Natural killer cell (primary cell): ENCODE measurements around the gene UGT1A8. TPM values are rescaled to one million over a fixed set of nuclear protein-coding genes. Genes with fewer than 3 reads are reported as not detected.

Experiments used
- ATAC-seq, 3 donors: fragments of 150-1000 bp in 2 of 3; fragments of 200-7000 bp in 1 of 3; cut with Tn5 transposase; 1 replicate in 1 of 3; 2 replicates in 2 of 3; pipeline ENCODE4 v1.10.0; 2021; ENCODE audit warnings: mild to moderate bottlenecking in 2 of 3, moderate library complexity in 2 of 3
- DNase-seq, 2 donors: peaks; one replicate each; pipeline versions ENCODE4 v3.0.0 to v3.0.0-alpha.2; 2013 to 2021; ENCODE audit warnings: mixed read lengths in 1 of 2
- H3K27ac ChIP-seq: one replicate; pipeline ENCODE4 v1.5.1; 2013; ENCODE audit warnings: mild to moderate bottlenecking, low read length
- H3K27me3 ChIP-seq: one replicate; pipeline ENCODE4 v1.6.1; 2013; ENCODE audit warnings: low read length; ENCODE audit not compliant: control insufficient read depth, insufficient read depth
- H3K36me3 ChIP-seq: one replicate; pipeline ENCODE4 v1.6.1; 2013; ENCODE audit warnings: low read length; ENCODE audit not compliant: control insufficient read depth, insufficient read depth
- H3K4me1 ChIP-seq: one replicate; pipeline ENCODE4 v1.6.1; 2013; ENCODE audit warnings: low read length; ENCODE audit not compliant: control insufficient read depth, insufficient read depth
- H3K4me3 ChIP-seq: one replicate; pipeline ENCODE4 v1.5.1; 2013; ENCODE audit warnings: low read length
- H3K9me3 ChIP-seq: one replicate; pipeline ENCODE4 v1.6.1; 2013; ENCODE audit warnings: low read length; ENCODE audit not compliant: control insufficient read depth, insufficient read depth
- H3K27ac Mint-ChIP-seq, 2 donors: one replicate each; pipeline ENCODE4 v1.8.0; 2022; ENCODE audit warnings: mild to moderate bottlenecking in 2 of 2, mixed read lengths in 2 of 2, moderate library complexity in 1 of 2
- H3K27me3 Mint-ChIP-seq, 2 donors: one replicate each; pipeline ENCODE4 v1.8.0; 2022; ENCODE audit warnings: low read depth in 2 of 2, mixed read lengths in 2 of 2
- H3K36me3 Mint-ChIP-seq: one replicate; pipeline ENCODE4 v1.8.0; 2022; ENCODE audit warnings: mixed read lengths
- H3K4me1 Mint-ChIP-seq, 2 donors: one replicate each; pipeline ENCODE4 v1.8.0; 2022; ENCODE audit warnings: mixed read lengths in 2 of 2
- H3K4me3 Mint-ChIP-seq: one replicate; pipeline ENCODE4 v1.8.0; 2022; ENCODE audit warnings: mild to moderate bottlenecking, moderate library complexity, mixed read lengths
- H3K9me3 Mint-ChIP-seq, 2 donors: one replicate each; pipeline ENCODE4 v1.8.0; 2022; ENCODE audit warnings: mixed read lengths in 2 of 2
- WGBS: methylation state at CpG from one replicate; pipeline ENCODE4 v1.1.7; 2013; ENCODE audit warnings: missing lambda C conversion rate; ENCODE audit not compliant: insufficient coverage; 5-methylcytosine and 5-hydroxymethylcytosine counted together
- intact Hi-C: fragments of 100-400 bp; cut with micrococcal nuclease; formaldehyde crosslinking; loops from one replicate; pipeline ENCODE4 v1.14.2; 2022
- total RNA-seq, 4 donors: library from RNA; stranded (reverse); fragments of 120-200 nt in 1 of 4; gene quantifications; one replicate each; pipeline versions ENCODE4 v1.2.3 to v1.2.4, GENCODE V29; 2013 to 2022
- TF ChIP-seq, protein P1 (sequence below): fragments of 200-600 bp; IDR thresholded peaks from one replicate; pipeline ENCODE4 v1.8.0; 2022; ENCODE audit warnings: antibody characterized with exemption

Gene UGT1A8
- total RNA-seq, 3 donors from 2014 or later (not counting 1 experiment from before 2014, with no cell fraction given) = not detected

- H3K4me3 ChIP-seq = no peak within 1 kb of the TSS
- Mint-ChIP-seq H3K27ac (no peak within 1 kb of the TSS), H3K36me3 (no peaks in the 10 kb centered on the region), H3K4me1 (no peaks in the 10 kb centered on the region), H3K27me3 (peaks cover 18 to 44% of the 10 kb centered on the region in 2 donors), H3K9me3 (no peaks in the 10 kb centered on the region), H3K4me3 (no peak within 1 kb of the TSS)
- no peaks in the 10 kb centered on the region for H3K9me3 ChIP-seq
- DNase-seq = no peak
- WGBS = 91% methylated on average over 5 of the region's 5 CpGs
- ATAC-seq = no peak
- TF ChIP-seq, protein P1, sequence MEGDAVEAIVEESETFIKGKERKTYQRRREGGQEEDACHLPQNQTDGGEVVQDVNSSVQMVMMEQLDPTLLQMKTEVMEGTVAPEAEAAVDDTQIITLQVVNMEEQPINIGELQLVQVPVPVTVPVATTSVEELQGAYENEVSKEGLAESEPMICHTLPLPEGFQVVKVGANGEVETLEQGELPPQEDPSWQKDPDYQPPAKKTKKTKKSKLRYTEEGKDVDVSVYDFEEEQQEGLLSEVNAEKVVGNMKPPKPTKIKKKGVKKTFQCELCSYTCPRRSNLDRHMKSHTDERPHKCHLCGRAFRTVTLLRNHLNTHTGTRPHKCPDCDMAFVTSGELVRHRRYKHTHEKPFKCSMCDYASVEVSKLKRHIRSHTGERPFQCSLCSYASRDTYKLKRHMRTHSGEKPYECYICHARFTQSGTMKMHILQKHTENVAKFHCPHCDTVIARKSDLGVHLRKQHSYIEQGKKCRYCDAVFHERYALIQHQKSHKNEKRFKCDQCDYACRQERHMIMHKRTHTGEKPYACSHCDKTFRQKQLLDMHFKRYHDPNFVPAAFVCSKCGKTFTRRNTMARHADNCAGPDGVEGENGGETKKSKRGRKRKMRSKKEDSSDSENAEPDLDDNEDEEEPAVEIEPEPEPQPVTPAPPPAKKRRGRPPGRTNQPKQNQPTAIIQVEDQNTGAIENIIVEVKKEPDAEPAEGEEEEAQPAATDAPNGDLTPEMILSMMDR = no peak
- intact Hi-C loops = no loop called here
- H3K27ac ChIP-seq = no peak within 1 kb of the TSS
- H3K36me3 ChIP-seq = no peaks in the 10 kb centered on the region
- no peaks in the 10 kb centered on the region for H3K4me1 ChIP-seq
- no peaks in the 10 kb centered on the region for H3K27me3 ChIP-seq
Measured at GRCh38 chr2:233671290-233672161, 54.1 kb downstream of the UGT1A8 start, which contains the start of gene UGT1A9. Gene UGT1A9 (plus strand): TSS chr2:233671898. CDS start chr2:233671935, 37 bp downstream.

DNA sequence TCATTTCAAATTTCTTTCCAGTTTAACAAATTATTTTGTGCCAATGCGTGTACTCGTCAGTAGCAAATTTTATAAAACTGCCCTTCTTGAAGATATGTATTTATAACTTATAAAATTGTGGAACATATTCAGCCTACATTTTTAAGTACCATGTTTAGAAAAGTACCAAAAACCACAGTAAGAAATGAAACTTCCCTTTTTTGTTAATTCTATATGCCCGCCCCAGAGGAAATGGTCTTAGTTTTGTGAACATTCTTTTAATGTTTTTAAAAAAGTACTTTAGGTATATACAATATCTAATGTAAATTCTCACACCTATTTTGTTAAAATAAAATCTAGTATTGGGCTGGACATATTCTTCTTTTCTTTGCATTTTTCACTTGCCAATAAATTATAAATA, 55.5 kb downstream of the UGT1A8 start:
- no peaks in the 10 kb centered on the region for H3K4me1 ChIP-seq
- H3K4me3 Mint-ChIP-seq = no peak overlapping the region
- H3K9me3 ChIP-seq = no peaks in the 10 kb centered on the region
- H3K27me3 Mint-ChIP-seq = peaks cover 19 to 51% of the 10 kb centered on the region in 2 donors
- no CpG with 5 or more reads among the region's 3 CpGs for WGBS
- intact Hi-C loops = no loop called here
- no peaks in the 10 kb centered on the region for H3K4me1 Mint-ChIP-seq
- H3K36me3 ChIP-seq = no peaks in the 10 kb centered on the region
- no peaks in the 10 kb centered on the region for H3K36me3 Mint-ChIP-seq
- DNase-seq = no peak
- no peak overlapping the region for H3K4me3 ChIP-seq
- no peak overlapping the region for H3K27ac Mint-ChIP-seq
- no peaks in the 10 kb centered on the region for H3K9me3 Mint-ChIP-seq
- H3K27ac ChIP-seq = no peak overlapping the region
- H3K27me3 ChIP-seq = no peaks in the 10 kb centered on the region
- TF ChIP-seq, protein P1 = no peak
- no peak for ATAC-seq

GRCh38 chr2:233673896-233674295, 56.5 kb downstream of the UGT1A8 start:
- Mint-ChIP-seq H3K4me1 (no peaks in the 10 kb centered on the region), H3K4me3 (no peak overlapping the region), H3K36me3 (no peaks in the 10 kb centered on the region), H3K27me3 (peaks cover 13 to 44% of the 10 kb centered on the region in 2 donors), H3K9me3 (no peaks in the 10 kb centered on the region), H3K27ac (no peak overlapping the region)
- Histone ChIP-seq H3K9me3 (no peaks in the 10 kb centered on the region), H3K4me1 (no peaks in the 10 kb centered on the region), H3K36me3 (no peaks in the 10 kb centered on the region), H3K4me3 (no peak overlapping the region), H3K27me3 (no peaks in the 10 kb centered on the region), H3K27ac (no peak overlapping the region)
- TF ChIP-seq, protein P1 = no peak
- no peak for DNase-seq
- ATAC-seq = no peak
- intact Hi-C loops = no loop called here
